HG03039 (cell line): ENCODE results near the gene MTCL1.

Experiments
- ATAC-seq: cut with Tn5 transposase; IDR thresholded peaks from one replicate; pipeline ENCODE4 v1.9.1; 2021; ENCODE audit warnings: mild to moderate bottlenecking, moderate library complexity; ENCODE audit not compliant: unreplicated experiment

Gene MTCL1

GRCh38 chr18:8806100-8806797, 100.9 kb downstream of the MTCL1 start:
- no peak for ATAC-seq

GRCh38 chr18:8806798-8807487, 101.6 kb downstream of the MTCL1 start:
- ATAC-seq: no peak

- ATAC-seq: no peak
These were observed 102.1 kb downstream of the MTCL1 start for GRCh38 chr18:8807488-8807805.

- no peak for ATAC-seq
These were observed 102.6 kb downstream of the MTCL1 start for GRCh38 chr18:8808001-8808400.

- no peak for ATAC-seq
These were observed 104.2 kb downstream of the MTCL1 start for GRCh38 chr18:8809514-8809913.

- ATAC-seq: no peak
These were observed 104.8 kb downstream of the MTCL1 start for GRCh38 chr18:8810157-8810556.

GRCh38 chr18:8811115-8811514, 105.8 kb downstream of the MTCL1 start:
- no peak for ATAC-seq

- ATAC-seq: no peak
These were observed 107.3 kb downstream of the MTCL1 start for GRCh38 chr18:8812631-8813030.

- ATAC-seq: no peak
These were observed 108.3 kb downstream of the MTCL1 start for GRCh38 chr18:8813611-8814010.

- ATAC-seq: no peak
These were observed 108.8 kb downstream of the MTCL1 start for GRCh38 chr18:8814206-8814605.

- ATAC-seq: no peak
These were observed 110.9 kb downstream of the MTCL1 start for GRCh38 chr18:8816220-8816619.

GRCh38 chr18:8816816-8817215, 111.5 kb downstream of the MTCL1 start:
- no peak for ATAC-seq

GRCh38 chr18:8818982-8819381, 113.6 kb downstream of the MTCL1 start:
- ATAC-seq: no peak

- no peak for ATAC-seq
These were observed 115.2 kb downstream of the MTCL1 start for GRCh38 chr18:8820396-8821082.

- ATAC-seq: no peak
These were observed 115.7 kb downstream of the MTCL1 start for GRCh38 chr18:8821083-8821465.

GRCh38 chr18:8821531-8821930, 116.2 kb downstream of the MTCL1 start:
- no peak for ATAC-seq

GRCh38 chr18:8822643-8823042, 117.3 kb downstream of the MTCL1 start:
- no peak for ATAC-seq

- no peak for ATAC-seq
These were observed 118.2 kb downstream of the MTCL1 start for GRCh38 chr18:8823530-8823929.

- ATAC-seq: no peak
These were observed 119.5 kb downstream of the MTCL1 start for GRCh38 chr18:8824846-8825245.

- no peak for ATAC-seq
These were observed 119.9 kb downstream of the MTCL1 start for GRCh38 chr18:8825273-8825672.

- no peak for ATAC-seq
These were observed 120.5 kb downstream of the MTCL1 start for GRCh38 chr18:8825729-8826375.

GRCh38 chr18:8826514-8826913, 121.2 kb downstream of the MTCL1 start:
- no peak for ATAC-seq
